ENCODE results near the gene PHLPP2. TPM values are rescaled to one million over a fixed set of nuclear protein-coding genes. Genes with fewer than 3 reads are reported as not detected.

Gene PHLPP2
- total RNA-seq, 1 experiment from 2014 or later = 14.8 TPM

GRCh38 chr16:71630808-71631207, 93.7 kb downstream of the PHLPP2 start:
- H3K9me2 ChIP-seq (replicated peaks; ENCODE audit: insufficient read depth, low read length) = no peaks in the 10 kb centered on the region
- no peak overlapping the region for H3K9ac ChIP-seq (ENCODE audit: low read length)
- DNase-seq = no peak
- no peak overlapping the region for H3K27ac ChIP-seq (ENCODE audit: low read length)
- no peaks in the 10 kb centered on the region for H3K36me3 ChIP-seq (ENCODE audit: insufficient read depth, low read length)
- no peaks in the 10 kb centered on the region for H3K4me1 ChIP-seq (ENCODE audit: low read length)
- no peak overlapping the region for H3K4me3 ChIP-seq (ENCODE audit: low read length)
- no peaks in the 10 kb centered on the region for H4K20me1 ChIP-seq (ENCODE audit: insufficient read depth, low read depth, low read length)
- no peak overlapping the region for H3K4me2 ChIP-seq (ENCODE audit: low read depth, low read length, poor library complexity, severe bottlenecking)
- H3K9me3 ChIP-seq (ENCODE audit: low read length) = no peaks in the 10 kb centered on the region
- H2AFZ ChIP-seq (ENCODE audit: low read length) = no peak overlapping the region
- no peaks in the 10 kb centered on the region for H3K79me2 ChIP-seq (ENCODE audit: low read length)
- H3K27me3 ChIP-seq (ENCODE audit: low read length) = no peaks in the 10 kb centered on the region

GRCh38 chr16:71629278-71630016, 95.1 kb downstream of the PHLPP2 start:
- H3K79me2 ChIP-seq (ENCODE audit: low read length) = no peaks in the 10 kb centered on the region
- H3K9ac ChIP-seq (ENCODE audit: low read length) = no peak overlapping the region
- no peaks in the 10 kb centered on the region for H3K4me1 ChIP-seq (ENCODE audit: low read length)
- H3K27me3 ChIP-seq (ENCODE audit: low read length) = no peaks in the 10 kb centered on the region
- no peak overlapping the region for H3K4me3 ChIP-seq (ENCODE audit: low read length)
- no peak overlapping the region for H3K4me2 ChIP-seq (ENCODE audit: low read depth, low read length, poor library complexity, severe bottlenecking)
- H3K36me3 ChIP-seq (ENCODE audit: insufficient read depth, low read length) = no peaks in the 10 kb centered on the region
- H3K9me3 ChIP-seq (ENCODE audit: low read length) = no peaks in the 10 kb centered on the region
- H2AFZ ChIP-seq (ENCODE audit: low read length) = no peak overlapping the region
- no peak overlapping the region for H3K27ac ChIP-seq (ENCODE audit: low read length)
- H3K9me2 ChIP-seq (replicated peaks; ENCODE audit: insufficient read depth, low read length) = no peaks in the 10 kb centered on the region
- DNase-seq = no peak
- no peaks in the 10 kb centered on the region for H4K20me1 ChIP-seq (ENCODE audit: insufficient read depth, low read depth, low read length)

DNA sequence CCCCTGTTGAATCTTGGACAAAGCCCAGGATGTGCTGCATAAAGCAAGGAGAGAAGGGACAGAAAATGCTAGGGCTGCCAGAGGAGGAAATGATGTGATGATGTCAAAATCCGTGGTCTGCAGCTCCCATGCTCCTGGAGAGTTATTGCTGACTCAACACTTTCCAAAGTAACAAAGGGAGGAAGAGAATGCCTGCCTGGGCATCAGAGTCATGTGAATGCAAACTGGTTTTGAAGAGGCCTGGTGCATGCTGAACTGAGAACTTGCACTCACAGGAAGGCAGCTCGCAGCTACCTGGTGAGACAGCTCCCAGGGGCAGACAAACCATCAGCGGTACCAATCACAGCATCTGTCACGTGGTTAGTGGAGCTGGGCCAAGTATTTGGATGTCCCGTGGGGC, 95.7 kb downstream of the PHLPP2 start:
- Histone ChIP-seq H3K4me1 (ENCODE audit: low read length) (peaks cover 3% of the 10 kb centered on the region), H3K9me3 (ENCODE audit: low read length) (no peaks in the 10 kb centered on the region), H4K20me1 (ENCODE audit: insufficient read depth, low read depth, low read length) (no peaks in the 10 kb centered on the region), H3K36me3 (ENCODE audit: insufficient read depth, low read length) (no peaks in the 10 kb centered on the region), H3K9ac (ENCODE audit: low read length) (no peak overlapping the region), H3K27ac (ENCODE audit: low read length) (no peak overlapping the region), H3K27me3 (ENCODE audit: low read length) (no peaks in the 10 kb centered on the region), H3K4me3 (ENCODE audit: low read length) (no peak overlapping the region), H3K9me2 (replicated peaks; ENCODE audit: insufficient read depth, low read length) (no peaks in the 10 kb centered on the region), H3K79me2 (ENCODE audit: low read length) (no peaks in the 10 kb centered on the region), H2AFZ (ENCODE audit: low read length) (no peak overlapping the region), H3K4me2 (ENCODE audit: low read depth, low read length, poor library complexity, severe bottlenecking) (no peak overlapping the region)
- no peak for DNase-seq

GRCh38 chr16:71627731-71628181, 96.7 kb downstream of the PHLPP2 start:
- Histone ChIP-seq H4K20me1 (ENCODE audit: insufficient read depth, low read depth, low read length) (no peaks in the 10 kb centered on the region), H3K4me2 (ENCODE audit: low read depth, low read length, poor library complexity, severe bottlenecking) (no peak overlapping the region)

GRCh38 chr16:71626858-71627213, 97.7 kb downstream of the PHLPP2 start:
- Histone ChIP-seq H3K9me2 (replicated peaks; ENCODE audit: insufficient read depth, low read length) (no peaks in the 10 kb centered on the region), H4K20me1 (ENCODE audit: insufficient read depth, low read depth, low read length) (no peaks in the 10 kb centered on the region), H3K9ac (ENCODE audit: low read length) (no peak overlapping the region), H3K36me3 (ENCODE audit: insufficient read depth, low read length) (no peaks in the 10 kb centered on the region), H3K4me1 (ENCODE audit: low read length) (peaks cover 6% of the 10 kb centered on the region), H2AFZ (ENCODE audit: low read length) (no peak overlapping the region), H3K27me3 (ENCODE audit: low read length) (no peaks in the 10 kb centered on the region), H3K9me3 (ENCODE audit: low read length) (no peaks in the 10 kb centered on the region), H3K4me2 (ENCODE audit: low read depth, low read length, poor library complexity, severe bottlenecking) (no peak overlapping the region), H3K27ac (ENCODE audit: low read length) (no peak overlapping the region), H3K4me3 (ENCODE audit: low read length) (no peak overlapping the region), H3K79me2 (ENCODE audit: low read length) (no peaks in the 10 kb centered on the region)
- no peak for DNase-seq

More at GRCh38 chr16:71627731-71628181, 96.7 kb downstream of the PHLPP2 start:
- Histone ChIP-seq H3K4me3 (ENCODE audit: low read length) (no peak overlapping the region), H3K27me3 (ENCODE audit: low read length) (no peaks in the 10 kb centered on the region), H3K9me2 (replicated peaks; ENCODE audit: insufficient read depth, low read length) (no peaks in the 10 kb centered on the region), H3K27ac (ENCODE audit: low read length) (no peak overlapping the region), H3K36me3 (ENCODE audit: insufficient read depth, low read length) (no peaks in the 10 kb centered on the region), H2AFZ (ENCODE audit: low read length) (no peak overlapping the region), H3K9ac (ENCODE audit: low read length) (no peak overlapping the region), H3K79me2 (ENCODE audit: low read length) (no peaks in the 10 kb centered on the region), H3K9me3 (ENCODE audit: low read length) (no peaks in the 10 kb centered on the region), H3K4me1 (ENCODE audit: low read length) (peaks cover 6% of the 10 kb centered on the region)
- no peak for DNase-seq

- Histone ChIP-seq H2AFZ (ENCODE audit: low read length) (no peak within 1 kb of the TSS), H3K9me2 (replicated peaks; ENCODE audit: insufficient read depth, low read length) (no peaks in the 10 kb centered on the region), H3K36me3 (ENCODE audit: insufficient read depth, low read length) (no peaks in the 10 kb centered on the region), H3K9ac (ENCODE audit: low read length) (no peak within 1 kb of the TSS), H4K20me1 (ENCODE audit: insufficient read depth, low read depth, low read length) (no peaks in the 10 kb centered on the region), H3K79me2 (ENCODE audit: low read length) (no peaks in the 10 kb centered on the region), H3K9me3 (ENCODE audit: low read length) (no peaks in the 10 kb centered on the region), H3K27ac (ENCODE audit: low read length) (no peak within 1 kb of the TSS), H3K4me3 (ENCODE audit: low read length) (no peak within 1 kb of the TSS), H3K4me2 (ENCODE audit: low read depth, low read length, poor library complexity, severe bottlenecking) (no peak within 1 kb of the TSS), H3K4me1 (ENCODE audit: low read length) (peaks cover 6% of the 10 kb centered on the region), H3K27me3 (ENCODE audit: low read length) (no peaks in the 10 kb centered on the region)
- DNase-seq = no peak
Measured at GRCh38 chr16:71626018-71626857, 98.3 kb downstream of the PHLPP2 start, which contains the start of gene MARVELD3. TSS of gene MARVELD3 (plus strand) at chr16:71626184. CDS start at chr16:71626230, 46 bp downstream.

- H3K27me3 ChIP-seq (ENCODE audit: low read length) = no peaks in the 10 kb centered on the region
- H3K9me2 ChIP-seq (replicated peaks; ENCODE audit: insufficient read depth, low read length) = no peaks in the 10 kb centered on the region
- H3K4me3 ChIP-seq (ENCODE audit: low read length) = no peak overlapping the region
- H2AFZ ChIP-seq (ENCODE audit: low read length) = no peak overlapping the region
- H4K20me1 ChIP-seq (ENCODE audit: insufficient read depth, low read depth, low read length) = no peaks in the 10 kb centered on the region
- no peaks in the 10 kb centered on the region for H3K36me3 ChIP-seq (ENCODE audit: insufficient read depth, low read length)
- no peak overlapping the region for H3K4me2 ChIP-seq (ENCODE audit: low read depth, low read length, poor library complexity, severe bottlenecking)
- no peaks in the 10 kb centered on the region for H3K79me2 ChIP-seq (ENCODE audit: low read length)
- no peak for DNase-seq
- H3K9me3 ChIP-seq (ENCODE audit: low read length) = no peaks in the 10 kb centered on the region
- no peak overlapping the region for H3K27ac ChIP-seq (ENCODE audit: low read length)
- H3K4me1 ChIP-seq (ENCODE audit: low read length) = peaks cover 6% of the 10 kb centered on the region
- H3K9ac ChIP-seq (ENCODE audit: low read length) = no peak overlapping the region
Measured at GRCh38 chr16:71625113-71625850, 99.2 kb downstream of the PHLPP2 start.

DNA sequence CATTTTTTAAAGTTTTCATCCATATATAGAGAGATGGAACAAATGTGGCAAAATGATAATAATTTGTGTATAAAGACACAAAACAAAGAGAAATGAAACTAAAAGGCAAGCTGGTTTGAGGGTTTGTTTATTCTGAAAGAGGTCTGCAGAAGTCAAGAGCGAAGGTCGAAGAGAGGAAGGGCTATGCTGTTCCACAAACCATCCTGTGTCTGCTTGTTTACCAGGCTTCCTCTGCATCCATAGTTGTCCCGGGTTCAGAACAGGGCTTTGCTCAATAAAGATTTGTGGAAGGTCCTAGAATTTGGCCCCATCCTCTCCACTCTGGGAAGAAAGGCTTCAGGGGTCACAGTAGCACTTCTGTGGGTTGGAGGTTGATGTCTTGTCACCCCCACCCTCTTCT, 100.9 kb downstream of the PHLPP2 start:
- no peak overlapping the region for H3K4me2 ChIP-seq (ENCODE audit: low read depth, low read length, poor library complexity, severe bottlenecking)
- H4K20me1 ChIP-seq (ENCODE audit: insufficient read depth, low read depth, low read length) = no peaks in the 10 kb centered on the region
- no peak overlapping the region for H3K4me3 ChIP-seq (ENCODE audit: low read length)
- H3K9me3 ChIP-seq (ENCODE audit: low read length) = no peaks in the 10 kb centered on the region
- DNase-seq = no peak
- H3K9me2 ChIP-seq (replicated peaks; ENCODE audit: insufficient read depth, low read length) = no peaks in the 10 kb centered on the region
- peaks cover 6% of the 10 kb centered on the region for H3K4me1 ChIP-seq (ENCODE audit: low read length)
- no peaks in the 10 kb centered on the region for H3K79me2 ChIP-seq (ENCODE audit: low read length)
- no peak overlapping the region for H3K27ac ChIP-seq (ENCODE audit: low read length)
- H3K36me3 ChIP-seq (ENCODE audit: insufficient read depth, low read length) = no peaks in the 10 kb centered on the region
- H3K9ac ChIP-seq (ENCODE audit: low read length) = no peak overlapping the region
- H2AFZ ChIP-seq (ENCODE audit: low read length) = no peak overlapping the region
- no peaks in the 10 kb centered on the region for H3K27me3 ChIP-seq (ENCODE audit: low read length)
